Measurements from ENCODE around the gene PARD3B.

Gene PARD3B

GRCh38 chr2:204586444-204587180 is 41.3 kb downstream of the PARD3B start:
- Mint-ChIP-seq H3K27ac (no peak overlapping the region), H3K4me3 (no peak overlapping the region), H3K9me3 (peaks cover 0 to 9% of the 10 kb centered on the region in 2 donors), H3K36me3 (no peaks in the 10 kb centered on the region), H3K27me3 (no peaks in the 10 kb centered on the region), H3K4me1 (no peaks in the 10 kb centered on the region)
- ATAC-seq (replicated peaks) (no peak), DNase-seq (no peak)

- ATAC-seq (replicated peaks) (no peak), DNase-seq (no peak)
- Mint-ChIP-seq H3K27me3 (no peaks in the 10 kb centered on the region), H3K27ac (no peak overlapping the region), H3K9me3 (peaks cover 0 to 9% of the 10 kb centered on the region in 2 donors), H3K4me1 (no peaks in the 10 kb centered on the region), H3K4me3 (no peak overlapping the region), H3K36me3 (no peaks in the 10 kb centered on the region)
Observed at GRCh38 chr2:204590063-204590462, 44.8 kb downstream of the PARD3B start.

GRCh38 chr2:204591225-204591624 is 46.0 kb downstream of the PARD3B start:
- H3K27me3 Mint-ChIP-seq = no peaks in the 10 kb centered on the region
- H3K9me3 Mint-ChIP-seq = peaks cover 0 to 9% of the 10 kb centered on the region in 2 donors
- no peak overlapping the region for H3K27ac Mint-ChIP-seq
- no peak overlapping the region for H3K4me3 Mint-ChIP-seq
- no peaks in the 10 kb centered on the region for H3K4me1 Mint-ChIP-seq
- DNase-seq (no peak), ATAC-seq (replicated peaks) (no peak)
- H3K36me3 Mint-ChIP-seq = no peaks in the 10 kb centered on the region

DNA sequence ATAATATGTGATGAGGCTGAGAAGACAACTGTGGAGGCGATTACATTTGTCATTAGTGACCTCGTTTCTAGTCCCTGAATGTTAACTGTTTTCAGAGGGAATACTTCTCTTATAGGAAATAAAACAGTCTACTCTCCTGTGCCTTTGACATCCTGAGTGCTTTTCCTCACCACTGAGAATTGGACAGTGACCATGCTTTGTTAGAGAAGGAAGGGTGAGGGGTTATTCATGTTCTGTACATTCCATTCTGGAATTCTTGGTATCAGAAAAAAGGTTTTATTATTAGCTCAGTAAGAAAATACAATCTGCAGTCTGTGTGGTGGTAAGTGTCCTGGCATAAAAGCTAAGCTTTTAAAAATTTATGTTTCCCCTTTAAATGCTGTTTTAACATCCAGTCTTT is 58.8 kb downstream of the PARD3B start:
- no peak for DNase-seq
- no peak overlapping the region for H3K27ac Mint-ChIP-seq
- H3K36me3 Mint-ChIP-seq = no peaks in the 10 kb centered on the region
- H3K27me3 Mint-ChIP-seq = no peaks in the 10 kb centered on the region
- no peaks in the 10 kb centered on the region for H3K4me1 Mint-ChIP-seq
- ATAC-seq (replicated peaks) = no peak
- peaks cover 0 to 2% of the 10 kb centered on the region in 2 donors for H3K9me3 Mint-ChIP-seq
- H3K4me3 Mint-ChIP-seq = no peak overlapping the region

- ATAC-seq (replicated peaks) = no peak
- H3K36me3 Mint-ChIP-seq = no peaks in the 10 kb centered on the region
- no peak overlapping the region for H3K4me3 Mint-ChIP-seq
- H3K27me3 Mint-ChIP-seq = no peaks in the 10 kb centered on the region
- DNase-seq = no peak
- no peaks in the 10 kb centered on the region for H3K9me3 Mint-ChIP-seq
- H3K4me1 Mint-ChIP-seq = no peaks in the 10 kb centered on the region
- H3K27ac Mint-ChIP-seq = no peak overlapping the region
Observed at GRCh38 chr2:204608237-204608939, 63.1 kb downstream of the PARD3B start.

DNA sequence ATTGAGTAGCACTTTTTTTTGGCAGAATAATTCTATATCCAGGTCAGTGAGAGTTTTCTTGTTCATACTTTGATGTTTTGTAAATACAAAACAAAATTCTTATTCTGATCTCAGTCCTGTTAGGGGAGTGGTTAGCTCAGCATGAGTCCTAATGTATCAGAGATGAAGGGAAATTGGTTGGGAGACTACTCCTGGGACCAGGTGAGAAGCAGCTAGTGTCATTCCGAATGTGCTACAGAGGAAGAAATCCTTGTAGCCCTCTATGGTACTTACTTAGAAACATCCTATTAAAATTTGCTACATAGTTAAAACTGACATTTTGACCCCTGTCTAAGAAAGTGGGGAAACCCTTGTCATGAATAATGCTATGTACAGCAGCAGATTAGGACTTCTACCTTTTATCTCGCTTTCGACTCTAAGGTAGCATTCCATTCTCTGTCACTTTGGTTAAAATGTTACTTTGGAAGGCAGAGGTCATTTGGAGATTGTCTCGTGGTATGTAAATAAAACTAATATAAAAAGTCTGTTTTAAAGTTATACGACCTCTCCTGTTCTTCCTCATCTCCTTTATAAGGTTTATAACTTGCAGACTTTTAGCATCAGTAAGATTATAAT is 65.8 kb downstream of the PARD3B start:
- Mint-ChIP-seq H3K4me3 (no peak overlapping the region), H3K9me3 (no peaks in the 10 kb centered on the region), H3K27me3 (no peaks in the 10 kb centered on the region), H3K36me3 (no peaks in the 10 kb centered on the region), H3K4me1 (no peaks in the 10 kb centered on the region), H3K27ac (no peak overlapping the region)
- DNase-seq (no peak), ATAC-seq (replicated peaks) (no peak)

- H3K9me3 Mint-ChIP-seq = no peaks in the 10 kb centered on the region
- H3K36me3 Mint-ChIP-seq = no peaks in the 10 kb centered on the region
- H3K4me1 Mint-ChIP-seq = no peaks in the 10 kb centered on the region
- DNase-seq (no peak), ATAC-seq (replicated peaks) (no peak)
- no peak overlapping the region for H3K4me3 Mint-ChIP-seq
- no peak overlapping the region for H3K27ac Mint-ChIP-seq
- H3K27me3 Mint-ChIP-seq = no peaks in the 10 kb centered on the region
Observed at GRCh38 chr2:204611764-204612163, 66.5 kb downstream of the PARD3B start.

DNA sequence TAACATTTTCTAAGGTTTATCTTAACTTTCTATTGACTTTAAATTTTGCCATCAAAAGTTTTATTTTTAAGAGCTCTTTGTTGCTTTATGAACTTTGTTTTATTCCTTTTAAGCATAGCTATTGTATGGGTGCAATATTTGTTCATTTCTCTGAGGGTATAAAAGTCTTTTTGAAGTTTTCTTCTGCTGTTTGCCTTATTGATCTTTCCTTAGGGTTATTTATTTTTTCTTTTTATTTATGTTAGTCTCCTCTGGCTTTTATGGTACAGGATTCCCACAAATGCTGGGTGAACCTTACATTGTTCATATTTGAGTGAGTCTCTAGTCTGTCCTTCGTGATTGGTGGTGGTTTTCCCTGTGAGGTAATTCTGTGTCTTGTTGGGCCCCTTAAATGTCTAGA is 68.4 kb downstream of the PARD3B start:
- no peaks in the 10 kb centered on the region for H3K4me1 Mint-ChIP-seq
- H3K36me3 Mint-ChIP-seq = no peaks in the 10 kb centered on the region
- ATAC-seq (replicated peaks) = no peak
- no peaks in the 10 kb centered on the region for H3K9me3 Mint-ChIP-seq
- no peak overlapping the region for H3K27ac Mint-ChIP-seq
- H3K4me3 Mint-ChIP-seq = no peak overlapping the region
- DNase-seq = no peak
- H3K27me3 Mint-ChIP-seq = no peaks in the 10 kb centered on the region

DNA sequence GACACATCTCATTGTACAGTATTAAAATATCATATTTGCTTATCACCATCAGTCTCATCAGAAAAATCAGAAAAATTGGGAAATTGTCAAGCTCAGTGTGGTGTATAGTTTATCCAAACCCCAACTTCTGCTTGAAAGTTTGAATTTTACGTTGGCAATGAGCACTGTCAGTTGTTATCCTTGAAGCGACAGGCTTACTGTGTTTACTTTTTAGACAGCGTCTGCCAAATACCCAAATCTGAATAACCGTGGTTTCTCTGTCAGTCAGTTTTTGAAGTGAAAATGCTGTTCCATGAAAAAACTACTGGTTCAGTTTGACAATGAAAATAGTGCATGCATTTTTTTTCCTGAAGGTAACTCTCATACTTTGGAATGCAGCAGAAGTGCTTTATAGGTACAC is 70.2 kb downstream of the PARD3B start:
- ATAC-seq (replicated peaks) (no peak), DNase-seq (no peak)
- Mint-ChIP-seq H3K36me3 (no peaks in the 10 kb centered on the region), H3K27ac (no peak overlapping the region), H3K27me3 (no peaks in the 10 kb centered on the region), H3K9me3 (no peaks in the 10 kb centered on the region), H3K4me3 (no peak overlapping the region), H3K4me1 (no peaks in the 10 kb centered on the region)

GRCh38 chr2:204625135-204625534 is 79.9 kb downstream of the PARD3B start:
- Mint-ChIP-seq H3K4me3 (no peak overlapping the region), H3K27me3 (no peaks in the 10 kb centered on the region), H3K9me3 (no peaks in the 10 kb centered on the region), H3K27ac (no peak overlapping the region), H3K36me3 (no peaks in the 10 kb centered on the region), H3K4me1 (no peaks in the 10 kb centered on the region)
- DNase-seq (no peak), ATAC-seq (replicated peaks) (no peak)

- H3K9me3 Mint-ChIP-seq = no peaks in the 10 kb centered on the region
- no peak for DNase-seq
- no peaks in the 10 kb centered on the region for H3K36me3 Mint-ChIP-seq
- H3K4me3 Mint-ChIP-seq = no peak overlapping the region
- no peaks in the 10 kb centered on the region for H3K4me1 Mint-ChIP-seq
- no peak overlapping the region for H3K27ac Mint-ChIP-seq
- H3K27me3 Mint-ChIP-seq = no peaks in the 10 kb centered on the region
- no peak for ATAC-seq (replicated peaks)
Observed at GRCh38 chr2:204628926-204629712, 83.8 kb downstream of the PARD3B start.

- no peak overlapping the region for H3K4me3 Mint-ChIP-seq
- ATAC-seq (replicated peaks) (no peak), DNase-seq (no peak)
- H3K36me3 Mint-ChIP-seq = no peaks in the 10 kb centered on the region
- no peaks in the 10 kb centered on the region for H3K9me3 Mint-ChIP-seq
- no peaks in the 10 kb centered on the region for H3K4me1 Mint-ChIP-seq
- H3K27ac Mint-ChIP-seq = no peak overlapping the region
- no peaks in the 10 kb centered on the region for H3K27me3 Mint-ChIP-seq
Observed at GRCh38 chr2:204632410-204632809, 87.1 kb downstream of the PARD3B start.

GRCh38 chr2:204634564-204634963 is 89.3 kb downstream of the PARD3B start:
- ATAC-seq (replicated peaks) = no peak

GRCh38 chr2:204635478-204635877 is 90.2 kb downstream of the PARD3B start:
- DNase-seq (no peak), ATAC-seq (replicated peaks) (no peak)
- Mint-ChIP-seq H3K4me3 (no peak overlapping the region), H3K36me3 (no peaks in the 10 kb centered on the region), H3K4me1 (no peaks in the 10 kb centered on the region), H3K27me3 (no peaks in the 10 kb centered on the region), H3K9me3 (no peaks in the 10 kb centered on the region), H3K27ac (no peak overlapping the region)

More at GRCh38 chr2:204634564-204634963, 89.3 kb downstream of the PARD3B start:
- Mint-ChIP-seq H3K4me1 (no peaks in the 10 kb centered on the region), H3K27me3 (no peaks in the 10 kb centered on the region), H3K27ac (no peak overlapping the region), H3K4me3 (no peak overlapping the region), H3K36me3 (no peaks in the 10 kb centered on the region), H3K9me3 (no peaks in the 10 kb centered on the region)
- no peak for DNase-seq

Data from stimulated activated naive B cell treated with anti-CD40 and anti-IgM and Interleukin-4, amounts not matched to agents 10 μg/mL and 1 μg/mL and 100 μg/mL, for 72 hours (primary cell).